WERI-Rb-1 (cell line): ENCODE results near the gene CALML5.

Experiments used
- DNase-seq: peaks from one replicate; pipeline ENCODE4 v3.0.0-alpha.2; 2020
- H3K27ac ChIP-seq: fragments of 250-450 bp; sonication (Bioruptor Pico); 2 replicates; pipeline ENCODE4 v1.5.1; 2020; ENCODE audit warnings: mild to moderate bottlenecking, moderate library complexity
- H3K27me3 ChIP-seq: fragments of 250-450 bp; sonication (Bioruptor Pico); 2 replicates; pipeline ENCODE4 v1.5.1; 2021; ENCODE audit warnings: mild to moderate bottlenecking, low read depth, moderate library complexity; ENCODE audit not compliant: insufficient read depth, severe bottlenecking
- H3K36me3 ChIP-seq: fragments of 250-450 bp; sonication (Bioruptor Pico); 2 replicates; pipeline ENCODE4 v1.5.1; 2020; ENCODE audit warnings: mild to moderate bottlenecking, moderate library complexity
- H3K4me3 ChIP-seq: 2 replicates; pipeline ENCODE4 v1.5.1; 2011; ENCODE audit warnings: low read depth, mild to moderate bottlenecking, control low read depth, low read length
- H3K9me3 ChIP-seq: fragments of 250-450 bp; sonication (Bioruptor Pico); 2 replicates; pipeline ENCODE4 v1.5.1; 2021; ENCODE audit warnings: mild to moderate bottlenecking, moderate library complexity; ENCODE audit not compliant: severe bottlenecking
- TF ChIP-seq, protein P1 (sequence below): IDR thresholded peaks from 2 replicates; pipeline ENCODE4 v1.5.1; 2011; ENCODE audit warnings: low read depth, mild to moderate bottlenecking, control low read depth, inconsistent platforms, low read length

CALML5 gene

DNA sequence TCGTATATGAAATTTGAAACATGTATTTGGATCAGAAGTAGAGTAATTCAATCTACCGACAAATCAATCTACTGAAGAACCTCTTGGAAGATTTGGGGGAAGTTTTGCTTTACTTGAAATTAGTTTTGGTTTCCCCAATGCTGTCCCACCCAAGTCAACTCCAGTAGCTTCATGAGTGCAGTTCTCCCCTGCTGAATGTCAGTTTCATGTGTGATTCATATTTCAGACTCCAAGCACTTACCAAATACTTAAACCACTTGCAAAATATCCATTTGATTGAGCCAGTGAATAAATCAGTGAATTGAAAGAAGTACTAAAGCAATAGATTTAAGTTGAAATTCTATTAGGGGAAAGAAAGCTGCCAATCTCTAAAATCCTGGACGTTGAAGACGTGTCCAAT lies 9.3 kb downstream of the CALML5 start:
- H3K4me3 ChIP-seq: no peak overlapping the region
- no peak for DNase-seq
- H3K9me3 ChIP-seq: no peaks in the 10 kb centered on the region
- no peaks in the 10 kb centered on the region for H3K27me3 ChIP-seq
- TF ChIP-seq, protein P1, sequence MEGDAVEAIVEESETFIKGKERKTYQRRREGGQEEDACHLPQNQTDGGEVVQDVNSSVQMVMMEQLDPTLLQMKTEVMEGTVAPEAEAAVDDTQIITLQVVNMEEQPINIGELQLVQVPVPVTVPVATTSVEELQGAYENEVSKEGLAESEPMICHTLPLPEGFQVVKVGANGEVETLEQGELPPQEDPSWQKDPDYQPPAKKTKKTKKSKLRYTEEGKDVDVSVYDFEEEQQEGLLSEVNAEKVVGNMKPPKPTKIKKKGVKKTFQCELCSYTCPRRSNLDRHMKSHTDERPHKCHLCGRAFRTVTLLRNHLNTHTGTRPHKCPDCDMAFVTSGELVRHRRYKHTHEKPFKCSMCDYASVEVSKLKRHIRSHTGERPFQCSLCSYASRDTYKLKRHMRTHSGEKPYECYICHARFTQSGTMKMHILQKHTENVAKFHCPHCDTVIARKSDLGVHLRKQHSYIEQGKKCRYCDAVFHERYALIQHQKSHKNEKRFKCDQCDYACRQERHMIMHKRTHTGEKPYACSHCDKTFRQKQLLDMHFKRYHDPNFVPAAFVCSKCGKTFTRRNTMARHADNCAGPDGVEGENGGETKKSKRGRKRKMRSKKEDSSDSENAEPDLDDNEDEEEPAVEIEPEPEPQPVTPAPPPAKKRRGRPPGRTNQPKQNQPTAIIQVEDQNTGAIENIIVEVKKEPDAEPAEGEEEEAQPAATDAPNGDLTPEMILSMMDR: no peak
- H3K27ac ChIP-seq: no peak overlapping the region
- no peaks in the 10 kb centered on the region for H3K36me3 ChIP-seq

DNA sequence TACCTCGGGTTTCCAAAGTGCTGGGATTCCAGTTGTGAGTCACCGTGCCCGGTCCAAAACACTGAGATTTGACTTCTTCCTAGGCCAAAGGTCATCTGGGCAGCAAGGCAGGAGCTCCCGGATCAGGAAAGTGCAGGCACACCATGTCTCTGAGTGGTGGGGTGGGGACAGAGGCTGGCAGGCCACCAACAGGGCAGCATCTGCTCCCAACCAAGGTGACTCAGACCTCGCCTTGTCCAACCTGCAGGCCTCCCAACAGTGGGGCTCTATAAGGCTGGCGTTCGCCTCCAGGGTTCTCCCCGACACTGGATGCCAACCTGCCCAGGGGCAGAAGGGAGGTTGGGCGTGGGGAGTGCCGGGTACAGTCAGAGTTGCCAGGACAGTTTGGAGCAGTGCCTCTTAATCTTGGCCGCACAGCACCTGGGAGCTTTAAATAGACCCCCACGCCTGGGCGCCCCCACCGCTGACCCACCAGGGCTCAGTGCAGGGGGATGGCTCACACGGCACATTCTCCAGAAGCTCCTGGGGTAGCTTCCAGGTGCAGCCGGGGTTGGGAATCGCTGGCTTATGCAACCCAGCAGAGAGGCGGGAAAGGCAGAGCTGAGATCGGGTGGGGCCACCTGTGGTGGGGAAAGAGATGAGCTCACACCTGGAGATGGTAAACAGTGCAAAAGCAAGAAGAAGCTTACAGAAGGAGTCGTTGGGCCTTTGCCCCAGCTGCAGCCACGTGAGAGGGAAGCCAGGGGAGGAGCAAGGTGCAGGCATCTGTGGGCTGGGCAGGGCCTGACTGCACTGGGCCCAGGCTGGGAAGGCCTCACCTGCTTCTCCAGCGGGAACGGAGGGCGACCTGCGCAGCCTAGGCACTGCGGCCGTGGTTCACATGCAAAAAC lies 10.9 kb downstream of the CALML5 start:
- DNase-seq: no peak
- Histone ChIP-seq H3K27me3 (no peaks in the 10 kb centered on the region), H3K27ac (no peak overlapping the region), H3K4me3 (no peak overlapping the region), H3K9me3 (no peaks in the 10 kb centered on the region), H3K36me3 (no peaks in the 10 kb centered on the region)
- TF ChIP-seq, protein P1: no peak

DNA sequence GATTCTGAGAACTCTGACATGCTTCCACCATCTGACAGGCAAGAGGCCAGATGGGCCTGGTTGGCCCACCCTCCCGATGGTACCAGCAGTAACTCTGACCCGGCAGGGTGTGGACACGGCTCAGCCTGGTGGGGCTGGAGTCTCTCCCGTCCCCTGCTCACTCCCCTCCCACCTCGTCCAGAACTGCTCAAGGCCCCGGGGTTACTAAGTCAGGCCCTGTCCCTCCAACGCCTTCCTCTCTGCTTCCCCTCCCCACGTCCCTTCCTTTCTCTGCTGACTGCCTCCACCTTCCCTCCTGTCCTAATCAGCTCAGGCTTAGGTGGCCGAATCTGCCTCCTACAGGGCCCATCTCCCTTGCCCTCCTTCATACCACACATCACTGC lies 12.5 kb downstream of the CALML5 start:
- H3K36me3 ChIP-seq: no peaks in the 10 kb centered on the region
- TF ChIP-seq, protein P1: no peak
- H3K27me3 ChIP-seq: no peaks in the 10 kb centered on the region
- DNase-seq: peak; percentile 27
- no peaks in the 10 kb centered on the region for H3K9me3 ChIP-seq
- H3K4me3 ChIP-seq: no peak overlapping the region
- H3K27ac ChIP-seq: peak overlapping the region; percentile 55

DNA sequence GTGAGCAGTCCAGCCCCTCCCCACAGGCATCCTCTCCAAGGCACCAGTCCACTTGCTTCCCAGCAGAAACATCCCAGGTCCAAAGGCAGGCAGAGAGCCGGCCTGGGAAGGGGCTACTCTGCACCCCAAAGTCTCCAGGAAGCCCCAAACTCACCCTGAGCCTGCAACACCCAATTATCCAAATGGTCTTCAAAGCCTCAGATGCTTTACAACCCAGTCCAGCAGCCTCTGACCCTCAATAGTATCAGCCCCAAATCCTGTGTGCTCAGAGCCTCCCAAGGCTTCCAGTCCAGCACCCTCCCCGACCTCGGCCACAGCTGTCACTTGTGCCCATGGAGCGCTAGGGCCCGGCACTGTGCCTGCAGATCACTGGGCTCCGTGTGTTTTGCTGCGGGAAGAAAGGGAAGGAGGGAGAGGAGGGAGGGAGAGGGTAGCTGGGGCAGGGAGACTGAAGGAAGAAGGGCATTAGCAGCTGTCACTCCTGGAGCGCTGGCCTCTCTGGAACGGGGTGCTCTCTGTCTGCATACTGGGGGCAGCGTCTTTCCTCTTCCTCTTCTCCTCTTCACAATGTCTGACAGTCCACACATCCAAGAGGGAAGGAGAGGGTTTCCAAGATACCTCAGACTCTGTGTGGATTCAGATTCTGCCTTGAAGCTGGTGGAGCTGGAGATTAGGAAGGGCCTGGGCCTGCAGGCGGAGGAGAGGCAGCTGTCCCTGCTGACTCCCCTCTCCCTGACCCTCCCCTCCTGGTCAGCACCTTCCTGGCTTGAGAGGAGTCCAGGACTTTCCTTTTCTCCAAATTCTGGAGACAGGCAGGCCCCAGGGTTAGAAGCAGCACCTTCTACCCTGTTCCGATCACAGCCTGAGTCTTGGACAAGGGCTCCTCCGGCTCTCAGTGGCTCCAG lies 13.2 kb downstream of the CALML5 start:
- Histone ChIP-seq H3K27me3 (no peaks in the 10 kb centered on the region), H3K27ac (peak overlapping the region; percentile 55), H3K36me3 (no peaks in the 10 kb centered on the region), H3K9me3 (no peaks in the 10 kb centered on the region), H3K4me3 (no peak overlapping the region)
- TF ChIP-seq, protein P1: no peak
- DNase-seq: peak; percentile 30

DNA sequence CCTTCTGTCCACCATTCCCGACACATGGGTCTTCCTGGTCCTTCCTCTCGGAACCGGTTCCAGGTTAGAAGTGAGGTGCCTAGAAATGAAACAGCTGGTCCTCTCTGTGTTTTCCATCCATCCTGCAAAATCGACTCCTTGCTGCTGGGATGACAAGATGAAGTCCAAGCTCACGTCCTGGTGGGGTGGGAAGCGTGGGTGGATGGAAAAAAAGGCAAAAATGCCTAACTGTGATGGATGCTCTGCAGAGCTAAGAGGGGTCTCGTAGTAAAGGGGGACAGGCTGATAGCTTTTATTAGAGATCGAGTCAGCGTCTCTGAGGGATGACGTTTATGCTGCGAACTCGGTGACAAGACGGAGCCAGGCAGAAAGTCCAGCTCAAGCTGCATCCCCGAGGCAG lies 14.1 kb downstream of the CALML5 start:
- no peaks in the 10 kb centered on the region for H3K27me3 ChIP-seq
- DNase-seq: no peak
- H3K4me3 ChIP-seq: no peak overlapping the region
- H3K9me3 ChIP-seq: no peaks in the 10 kb centered on the region
- no peak overlapping the region for H3K27ac ChIP-seq
- TF ChIP-seq, protein P1: no peak
- H3K36me3 ChIP-seq: no peaks in the 10 kb centered on the region
